HCT116 (cell line): ENCODE data around the gene RPL34. TPM values are rescaled to one million over a fixed set of nuclear protein-coding genes. Genes with fewer than 3 reads are reported as not detected.

Experiments used
- ATAC-seq: fragments of 200-7000 bp; cut with Tn5 transposase; 2 replicates; pipeline ENCODE4 v1.9.1; 2020; ENCODE audit warnings: mild to moderate bottlenecking, moderate library complexity
- BruUV-seq: library from RNA; stranded (reverse); fragments of 400-500 nt; replicated peaks from 2 replicates; lab custom pipeline; 2021; lab: Mats Ljungman, UMichigan
- CTCF ChIA-PET: fragments of 300-600 bp; sonication (Branson Sonifier 250); formaldehyde crosslinking; loops from one replicate; lab custom pipeline; 2021; ENCODE audit warnings: antibody characterized with exemption; lab: Charles Lee
- POLR2A ChIA-PET: fragments of 300-600, 350-600 bp; sonication (Branson Sonifier 250); formaldehyde crosslinking; loops from one replicate; lab custom pipeline; 2021; ENCODE audit warnings: antibody characterized with exemption; lab: Charles Lee
- RAD21 ChIA-PET, 2 experiments: fragments of 300-600 bp; sonication (Branson Sonifier 250); formaldehyde crosslinking; loops; one replicate each; lab custom pipeline; 2023; ENCODE audit warnings: low total read pairs in 2 of 2; ENCODE audit not compliant: uncharacterized antibody in 2 of 2, unreplicated experiment in 2 of 2, low non-redundant PET in 1 of 2; lab: Charles Lee
- DNase-seq: peaks from one replicate; pipeline ENCODE4 v3.0.0-alpha.2; 2010; ENCODE audit warnings: low read depth, low spot score
- H2AFZ ChIP-seq: fragments of 200-600 bp; shearing (Covaris generic), sonication (generic); 2 replicates; pipeline ENCODE4 v1.6.1; 2017; ENCODE audit warnings: low read depth, mixed run types, mixed read lengths, antibody characterized with exemption, low read length; ENCODE audit not compliant: poor library complexity, severe bottlenecking
- H3K27ac ChIP-seq: 2 replicates; pipeline ENCODE4 v1.5.1; 2012; ENCODE audit warnings: low read depth, low read length
- H3K27me3 ChIP-seq: fragments of 200-600 bp; sonication (generic); 2 replicates; pipeline ENCODE4 v1.6.1; 2016; ENCODE audit warnings: mixed run types, low read length, mixed read lengths; ENCODE audit not compliant: insufficient read depth
- H3K36me3 ChIP-seq, 2 experiments: fragments of 200-500 bp in 1 of 2; fragments of 200-600 bp in 1 of 2; sonication (Bioruptor generic) in 1 of 2; sonication (generic) in 1 of 2; 2 replicates each; pipeline versions ENCODE4 v1.5.1 to v1.6.1; 2014 to 2016; ENCODE audit warnings: low read length in 2 of 2, inconsistent platforms in 1 of 2, mixed read lengths in 1 of 2, mixed run types in 1 of 2; ENCODE audit not compliant: insufficient read depth in 2 of 2, control insufficient read depth in 1 of 2
- H3K4me1 ChIP-seq, 2 experiments: fragments of 200-600 bp in 1 of 2; sonication (generic) in 1 of 2; 2 replicates each; pipeline versions ENCODE4 v1.5.1 to v1.6.1; 2012 to 2017; ENCODE audit warnings: low read length in 2 of 2, inconsistent platforms in 1 of 2, mild to moderate bottlenecking in 1 of 2, mixed read lengths in 1 of 2, mixed run types in 1 of 2, moderate library complexity in 1 of 2; ENCODE audit not compliant: insufficient read depth in 2 of 2, control insufficient read depth in 1 of 2
- H3K4me2 ChIP-seq: fragments of 200-600 bp; sonication (generic); 2 replicates; pipeline ENCODE4 v1.6.1; 2017; ENCODE audit warnings: mixed run types, low read length, mixed read lengths
- H3K4me3 ChIP-seq, 2 experiments: fragments of 200-600 bp in 1 of 2; sonication (generic) in 1 of 2; replicated peaks in 1 of 2; 2 replicates each; pipeline ENCODE4 v1.5.1; 2011 to 2016; ENCODE audit warnings: low read length in 2 of 2, control low read depth in 1 of 2, low read depth in 1 of 2, mild to moderate bottlenecking in 1 of 2, mixed read lengths in 1 of 2, mixed run types in 1 of 2
- H3K79me2 ChIP-seq: fragments of 200-600 bp; sonication (generic); 2 replicates; pipeline ENCODE4 v1.6.1; 2017; ENCODE audit warnings: mild to moderate bottlenecking, mixed run types, low read length, moderate library complexity, mixed read lengths; ENCODE audit not compliant: insufficient read depth
- H3K9ac ChIP-seq: fragments of 200-600 bp; sonication (generic); 2 replicates; pipeline ENCODE4 v1.6.1; 2016; ENCODE audit warnings: low read length, mixed read lengths
- H3K9me2 ChIP-seq: fragments of 200-600 bp; sonication (generic), shearing (Covaris generic); 2 replicates; pipeline ENCODE4 v1.6.1; 2017; ENCODE audit warnings: mixed run types, mild to moderate bottlenecking, moderate library complexity; ENCODE audit not compliant: insufficient read depth
- H3K9me3 ChIP-seq, 2 experiments: fragments of 200-500 bp in 1 of 2; fragments of 200-600 bp in 1 of 2; sonication (Bioruptor generic) in 1 of 2; sonication (generic) in 1 of 2; 2 replicates each; pipeline ENCODE4 v1.6.1; 2014 to 2017; ENCODE audit warnings: low read length in 2 of 2, mixed read lengths in 2 of 2, inconsistent platforms in 1 of 2, low read depth in 1 of 2, mild to moderate bottlenecking in 1 of 2, mixed run types in 1 of 2, moderate library complexity in 1 of 2; ENCODE audit not compliant: control insufficient read depth in 1 of 2, insufficient read depth in 1 of 2
- H4K20me1 ChIP-seq: fragments of 200-600 bp; sonication (generic), shearing (Covaris generic); 2 replicates; pipeline ENCODE4 v1.6.1; 2017; ENCODE audit warnings: mixed run types, mild to moderate bottlenecking, moderate library complexity; ENCODE audit not compliant: insufficient read depth
- CEBPB ChIP-seq: IDR thresholded peaks from 2 replicates; pipeline ENCODE4 v1.6.1; 2012; ENCODE audit warnings: low read depth
- CTCF ChIP-seq, 3 experiments: fragments of 200-600 bp in 1 of 3; sonication (generic) in 1 of 3; IDR thresholded peaks in 2 of 3; conservative IDR thresholded peaks in 1 of 3; 2 replicates each; pipeline ENCODE4 v1.5.1; 2012 to 2017; ENCODE audit warnings: low read depth in 2 of 3, low read length in 2 of 3, antibody characterized with exemption in 1 of 3, borderline replicate concordance in 1 of 3, control low read depth in 1 of 3, mild to moderate bottlenecking in 1 of 3, mixed read lengths in 1 of 3, mixed run types in 1 of 3, moderate library complexity in 1 of 3; ENCODE audit not compliant: insufficient read depth in 1 of 3
- EGR1 ChIP-seq: IDR thresholded peaks from 2 replicates; pipeline ENCODE4 v1.6.1; 2012; ENCODE audit warnings: low read depth
- ELF1 ChIP-seq: IDR thresholded peaks from 2 replicates; pipeline ENCODE4 v1.6.1; 2012; ENCODE audit warnings: low read depth, borderline replicate concordance
- EZH2 ChIP-seq: fragments of 200-600 bp; sonication (generic); IDR thresholded peaks from 2 replicates; pipeline ENCODE4 v1.6.1; 2017; ENCODE audit warnings: antibody characterized with exemption, mixed run types
- EZH2phosphoT487 ChIP-seq: fragments of 200-600 bp; IDR thresholded peaks from 2 replicates; pipeline ENCODE4 v1.6.1; 2018; ENCODE audit warnings: antibody characterized with exemption, borderline replicate concordance
- JUND ChIP-seq: IDR thresholded peaks from 2 replicates; pipeline ENCODE4 v1.6.1; 2012
- POLR2A ChIP-seq: IDR thresholded peaks from 2 replicates; pipeline ENCODE4 v1.7.0; 2011; ENCODE audit warnings: borderline replicate concordance; ENCODE audit not compliant: insufficient read depth, insufficient read length; ENCODE audit errors: extremely low read depth
- POLR2AphosphoS5 ChIP-seq: IDR thresholded peaks from 2 replicates; pipeline ENCODE4 v1.6.1; 2011; ENCODE audit warnings: mild to moderate bottlenecking, low read depth, low read length, moderate library complexity
- RAD21 ChIP-seq: IDR thresholded peaks from 2 replicates; pipeline ENCODE4 v1.6.1; 2012; ENCODE audit warnings: low read depth, mild to moderate bottlenecking
- SIN3A ChIP-seq: IDR thresholded peaks from 2 replicates; pipeline ENCODE4 v1.6.1; 2012; ENCODE audit warnings: low read depth
- SP1 ChIP-seq: IDR thresholded peaks from 2 replicates; pipeline ENCODE4 v1.6.1; 2012; ENCODE audit warnings: low read depth
- SRF ChIP-seq: IDR thresholded peaks from 2 replicates; pipeline ENCODE4 v1.6.1; 2012; ENCODE audit warnings: low read depth
- TCF7L2 ChIP-seq: IDR thresholded peaks from 2 replicates; pipeline ENCODE4 v1.7.0; 2011; ENCODE audit warnings: borderline replicate concordance, inconsistent platforms; ENCODE audit not compliant: insufficient read depth, insufficient read length; ENCODE audit errors: extremely low read depth
- YY1 ChIP-seq: IDR thresholded peaks from 2 replicates; pipeline ENCODE4 v1.6.1; 2011; ENCODE audit warnings: low read length, low read depth, moderate library complexity, mild to moderate bottlenecking; ENCODE audit not compliant: insufficient replicate concordance; ENCODE audit errors: extremely low read depth
- ZBTB33 ChIP-seq: IDR thresholded peaks from 2 replicates; pipeline ENCODE4 v1.6.1; 2011; ENCODE audit warnings: mild to moderate bottlenecking, low read length, moderate library complexity; ENCODE audit not compliant: insufficient replicate concordance; ENCODE audit errors: extremely low read depth
- ZNF274 ChIP-seq: fragments of 200-500 bp; sonication (Bioruptor generic); IDR thresholded peaks from 2 replicates; pipeline ENCODE4 v1.6.1; 2014; ENCODE audit warnings: mild to moderate bottlenecking, low read depth, low read length, inconsistent platforms
- intact Hi-C: fragments of 100-400 bp; cut with micrococcal nuclease; formaldehyde crosslinking; loops from 2 replicates; pipeline ENCODE4 v1.10.0; 2022
- total RNA-seq: library from RNA; stranded (reverse); gene quantifications from one replicate; pipeline ENCODE4 v1.2.1, GENCODE V29; 2021; ENCODE audit not compliant: unreplicated experiment
- TF ChIP-seq, protein P1 (sequence below): IDR thresholded peaks from 2 replicates; pipeline ENCODE4 v1.6.1; 2012

RPL34 gene
- total RNA-seq, 1 experiment from 2014 or later = 1,359 TPM

- BruUV-seq = no TSS peak
- intact Hi-C loops = no loop called here
- TF ChIP-seq YY1 (no peak), JUND (no peak), EGR1 (no peak), SIN3A (no peak), TCF7L2 (no peak)
- TF ChIP-seq, all 23 proteins: peak for 0
- peaks cover 0 to 10% of the 10 kb centered on the region in 2 experiments; a peak in 2 of 4 replicates for H3K4me1 ChIP-seq
- ATAC-seq (no peak), DNase-seq (no peak)
- H3K9ac ChIP-seq = no peak overlapping the region
- H3K27me3 ChIP-seq = no peaks in the 10 kb centered on the region
- RAD21 ChIA-PET = no interaction called here
- no peak overlapping the region for H3K4me2 ChIP-seq
- H3K9me3 ChIP-seq = no peaks in the 10 kb centered on the region
- no peaks in the 10 kb centered on the region for H3K9me2 ChIP-seq
- no peak overlapping the region for H3K27ac ChIP-seq
- H3K4me3 ChIP-seq = no peak overlapping the region
- H4K20me1 ChIP-seq = no peaks in the 10 kb centered on the region
- POLR2A ChIA-PET = no interaction called here
- H3K79me2 ChIP-seq = no peaks in the 10 kb centered on the region
- H2AFZ ChIP-seq = no peak overlapping the region
- H3K36me3 ChIP-seq = no peaks in the 10 kb centered on the region
- CTCF ChIA-PET = interaction anchor here (2.0 kb wide), 1 partner anchor 17 kb away, joined by 6 read pairs; no protein-coding TSS in a partner anchor
These were observed 30.4 kb upstream of the RPL34 start for GRCh38 chr4:108589961-108590360.

- H3K4me2 ChIP-seq = no peak overlapping the region
- intact Hi-C loops = no loop called here
- H3K79me2 ChIP-seq = no peaks in the 10 kb centered on the region
- POLR2A ChIA-PET = no interaction called here
- DNase-seq (no peak), ATAC-seq (no peak)
- BruUV-seq = no TSS peak
- CTCF ChIA-PET = no interaction called here
- H3K27me3 ChIP-seq = no peaks in the 10 kb centered on the region
- H3K27ac ChIP-seq = no peak overlapping the region
- H4K20me1 ChIP-seq = no peaks in the 10 kb centered on the region
- RAD21 ChIA-PET = no interaction called here
- no peak overlapping the region for H3K9ac ChIP-seq
- H3K9me3 ChIP-seq = no peaks in the 10 kb centered on the region
- H3K4me1 ChIP-seq = peaks cover 0 to 10% of the 10 kb centered on the region in 2 experiments; a peak in 2 of 4 replicates
- H3K36me3 ChIP-seq = no peaks in the 10 kb centered on the region
- H2AFZ ChIP-seq = no peak overlapping the region
- no peak overlapping the region for H3K4me3 ChIP-seq
- H3K9me2 ChIP-seq = no peaks in the 10 kb centered on the region
- TF ChIP-seq SP1 = no peak
- no peak for TF ChIP-seq ZBTB33
- TF ChIP-seq SRF = no peak
- no peak for TF ChIP-seq EZH2phosphoT487
- no peak for TF ChIP-seq RAD21
- TF ChIP-seq, protein P1, sequence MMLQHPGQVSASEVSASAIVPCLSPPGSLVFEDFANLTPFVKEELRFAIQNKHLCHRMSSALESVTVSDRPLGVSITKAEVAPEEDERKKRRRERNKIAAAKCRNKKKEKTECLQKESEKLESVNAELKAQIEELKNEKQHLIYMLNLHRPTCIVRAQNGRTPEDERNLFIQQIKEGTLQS = no peak
- TF ChIP-seq YY1 = no peak
- TF ChIP-seq POLR2AphosphoS5 = no peak
- TF ChIP-seq SIN3A = no peak
- no peak for TF ChIP-seq EZH2
- no peak for TF ChIP-seq CEBPB
- no peak for TF ChIP-seq POLR2A
- no peak for TF ChIP-seq ELF1
- TF ChIP-seq CTCF (IDR thresholded peaks at IDR 0.05 in 2 of 3, conservative IDR thresholded peaks at IDR 0.05 in 1 of 3; ENCODE audit: borderline replicate concordance in 1 of 3, insufficient read depth in 1 of 3, low read depth in 2 of 3, low read length in 2 of 3) = no peak
- TF ChIP-seq ZNF274 = no peak
These were observed 29.6 kb upstream of the RPL34 start for GRCh38 chr4:108590776-108591175.
